ENCODE data around the gene BRIP1. TPM values are rescaled to one million over a fixed set of nuclear protein-coding genes. Genes with fewer than 3 reads are reported as not detected.
A peak's percentile ranks its signal among the peaks of the same experiment; 100 is the strongest.
"Not testable (repeated sequence)": the region's sequence is repeated elsewhere in the genome, so short reads cannot be mapped to it uniquely, and the experiment has no call there.

Gene BRIP1
- total RNA-seq, 1 donor from 2014 or later, result 7.1 TPM

- no peak for DNase-seq (ENCODE audit: low read depth, low spot score)
Observed at GRCh38 chr17:61669522-61669921, 193.8 kb downstream of the BRIP1 start.

GRCh38 chr17:61668486-61668885, 194.8 kb downstream of the BRIP1 start:
- no peak for DNase-seq (ENCODE audit: low read depth, low spot score)

- DNase-seq (ENCODE audit: low read depth, low spot score), result not testable (repeated sequence)
Observed at GRCh38 chr17:61666406-61667088, 196.8 kb downstream of the BRIP1 start.

- DNase-seq (ENCODE audit: low read depth, low spot score), result no peak
Observed at GRCh38 chr17:61663310-61663709, 200.0 kb downstream of the BRIP1 start.

- DNase-seq (ENCODE audit: low read depth, low spot score), result no peak
Observed at GRCh38 chr17:61662741-61663140, 200.6 kb downstream of the BRIP1 start.

- DNase-seq (ENCODE audit: low read depth, low spot score), result no peak
Observed at GRCh38 chr17:61662186-61662585, 201.1 kb downstream of the BRIP1 start.

- DNase-seq (ENCODE audit: low read depth, low spot score), result no peak
Observed at GRCh38 chr17:61660746-61661485, 202.4 kb downstream of the BRIP1 start.

- DNase-seq (ENCODE audit: low read depth, low spot score), result peak; percentile 30
Observed at GRCh38 chr17:61659437-61659836, 203.9 kb downstream of the BRIP1 start.

GRCh38 chr17:61658183-61658582, 205.1 kb downstream of the BRIP1 start:
- no peak for DNase-seq (ENCODE audit: low read depth, low spot score)

GRCh38 chr17:61657338-61657737, 206.0 kb downstream of the BRIP1 start:
- DNase-seq (ENCODE audit: low read depth, low spot score), result no peak

GRCh38 chr17:61656721-61657217, 206.6 kb downstream of the BRIP1 start:
- DNase-seq (ENCODE audit: low read depth, low spot score), result no peak

GRCh38 chr17:61650749-61651148, 212.6 kb downstream of the BRIP1 start:
- no peak for DNase-seq (ENCODE audit: low read depth, low spot score)

- DNase-seq (ENCODE audit: low read depth, low spot score), result no peak
Observed at GRCh38 chr17:61648587-61648986, 214.7 kb downstream of the BRIP1 start.

- DNase-seq (ENCODE audit: low read depth, low spot score), result no peak
Observed at GRCh38 chr17:61647047-61647446, 216.3 kb downstream of the BRIP1 start.

- DNase-seq (ENCODE audit: low read depth, low spot score), result no peak
Observed at GRCh38 chr17:61646482-61646881, 216.8 kb downstream of the BRIP1 start.

- DNase-seq (ENCODE audit: low read depth, low spot score), result no peak
Observed at GRCh38 chr17:61645920-61646319, 217.4 kb downstream of the BRIP1 start.

- DNase-seq (ENCODE audit: low read depth, low spot score), result no peak
Observed at GRCh38 chr17:61644800-61645774, 218.2 kb downstream of the BRIP1 start.

GRCh38 chr17:61642768-61643167, 220.6 kb downstream of the BRIP1 start:
- no peak for DNase-seq (ENCODE audit: low read depth, low spot score)

- no peak for DNase-seq (ENCODE audit: low read depth, low spot score)
Observed at GRCh38 chr17:61641715-61642114, 221.6 kb downstream of the BRIP1 start.

- no peak for DNase-seq (ENCODE audit: low read depth, low spot score)
Observed at GRCh38 chr17:61641084-61641483, 222.2 kb downstream of the BRIP1 start.

- no peak for DNase-seq (ENCODE audit: low read depth, low spot score)
Observed at GRCh38 chr17:61639818-61640217, 223.5 kb downstream of the BRIP1 start.

GRCh38 chr17:61638087-61638486, 225.2 kb downstream of the BRIP1 start:
- DNase-seq (ENCODE audit: low read depth, low spot score), result no peak

Data from pulmonary artery endothelial cell (primary cell).